Left ventricle myocardium inferior (tissue), 1 donor: ENCODE results near the gene NR1I3. TPM values are rescaled to one million over a fixed set of nuclear protein-coding genes. Genes with fewer than 3 reads are reported as not detected.
"Not testable (repeated sequence)": the region's sequence is repeated elsewhere in the genome, so short reads cannot be mapped to it uniquely, and the experiment has no call there.

ENCODE experiments used
- DNase-seq: peaks from one replicate; pipeline ENCODE4 v3.0.0-alpha.2; 2020
- H3K27ac ChIP-seq: fragments of 200-600 bp; replicated peaks from 2 replicates; pipeline ENCODE4 v1.8.0; 2021
- H3K27me3 ChIP-seq: fragments of 200-600 bp; 2 replicates; pipeline ENCODE4 v1.8.0; 2021; ENCODE audit warnings: low read depth
- H3K36me3 ChIP-seq: fragments of 200-600 bp; 2 replicates; pipeline ENCODE4 v1.8.0; 2021
- H3K4me1 ChIP-seq: fragments of 200-600 bp; 2 replicates; pipeline ENCODE4 v1.8.0; 2021
- H3K4me3 ChIP-seq: fragments of 200-600 bp; 2 replicates; pipeline ENCODE4 v1.8.0; 2021; ENCODE audit warnings: mild to moderate bottlenecking, moderate library complexity
- H3K9me3 ChIP-seq: fragments of 200-600 bp; replicated peaks from 2 replicates; pipeline ENCODE4 v1.8.0; 2021
- CTCF ChIP-seq: fragments of 200-600 bp; IDR thresholded peaks from 2 replicates; pipeline ENCODE4 v1.8.0; 2021; ENCODE audit warnings: antibody characterized with exemption, mild to moderate bottlenecking, borderline replicate concordance
- intact Hi-C: fragments of 100-400 bp; cut with micrococcal nuclease; formaldehyde crosslinking; loops from one replicate; pipeline ENCODE4 v1.11.0; 2022
- total RNA-seq: library from RNA; stranded (reverse); fragmentation: NEBNext Ultra II Directional; extraction: Animal tissue kit (Norgen Biotek cat#: 25700); gene quantifications from one replicate; pipeline ENCODE4 v1.2.1, GENCODE V29; 2021
- donor health status: DM: no; HTN: yes; CAD: no; lungs with severe emphysema.

NR1I3 gene
- total RNA-seq, 1 donor from 2014 or later = not detected

- H3K27ac ChIP-seq, H3K4me3 ChIP-seq, intact Hi-C loops, H3K36me3 ChIP-seq, DNase-seq, H3K4me1 ChIP-seq: not testable (repeated sequence)
- Histone ChIP-seq H3K27me3 (peaks cover 43% of the 10 kb centered on the region), H3K9me3 (peaks cover 33% of the 10 kb centered on the region)
Observed at GRCh38 chr1:161255302-161255701, 17.3 kb upstream of the NR1I3 start.

GRCh38 chr1:161251579-161251978 lies 13.6 kb upstream of the NR1I3 start:
- intact Hi-C loops = no loop called here
- peaks cover 23% of the 10 kb centered on the region for H3K9me3 ChIP-seq

GRCh38 chr1:161250829-161251228 lies 12.8 kb upstream of the NR1I3 start:
- no peaks in the 10 kb centered on the region for H3K4me1 ChIP-seq
- intact Hi-C loops = no loop called here
- TF ChIP-seq CTCF = no peak
- H3K4me3 ChIP-seq = no peak overlapping the region
- H3K27me3 ChIP-seq = no peaks in the 10 kb centered on the region
- H3K36me3 ChIP-seq = no peaks in the 10 kb centered on the region
- no peak for DNase-seq
- peaks cover 16% of the 10 kb centered on the region for H3K9me3 ChIP-seq
- H3K27ac ChIP-seq = no peak overlapping the region

More at GRCh38 chr1:161251579-161251978, 13.6 kb upstream of the NR1I3 start:
- no peak overlapping the region for H3K27ac ChIP-seq
- no peaks in the 10 kb centered on the region for H3K4me1 ChIP-seq
- TF ChIP-seq CTCF = no peak
- no peak for DNase-seq
- H3K36me3 ChIP-seq = no peaks in the 10 kb centered on the region
- no peak overlapping the region for H3K4me3 ChIP-seq
- peaks cover 7% of the 10 kb centered on the region for H3K27me3 ChIP-seq

GRCh38 chr1:161250100-161250499 lies 12.1 kb upstream of the NR1I3 start:
- DNase-seq, H3K4me3 ChIP-seq, H3K27me3 ChIP-seq, intact Hi-C loops, H3K36me3 ChIP-seq, H3K27ac ChIP-seq, H3K4me1 ChIP-seq: not testable (repeated sequence)
- H3K9me3 ChIP-seq = peaks cover 16% of the 10 kb centered on the region

GRCh38 chr1:161244888-161245287 lies 6.9 kb upstream of the NR1I3 start:
- intact Hi-C loops = no loop called here

GRCh38 chr1:161242313-161242712 lies 4.3 kb upstream of the NR1I3 start:
- intact Hi-C loops = no loop called here

More at GRCh38 chr1:161244888-161245287, 6.9 kb upstream of the NR1I3 start:
- Histone ChIP-seq H3K27ac (no peak overlapping the region), H3K36me3 (no peaks in the 10 kb centered on the region), H3K4me3 (no peak overlapping the region), H3K4me1 (no peaks in the 10 kb centered on the region), H3K27me3 (no peaks in the 10 kb centered on the region), H3K9me3 (no peaks in the 10 kb centered on the region)
- no peak for DNase-seq
- no peak for TF ChIP-seq CTCF

More at GRCh38 chr1:161242313-161242712, 4.3 kb upstream of the NR1I3 start:
- Histone ChIP-seq H3K4me3 (no peak overlapping the region), H3K36me3 (no peaks in the 10 kb centered on the region), H3K9me3 (no peaks in the 10 kb centered on the region), H3K4me1 (no peaks in the 10 kb centered on the region), H3K27ac (no peak overlapping the region), H3K27me3 (no peaks in the 10 kb centered on the region)
- no peak for DNase-seq
- TF ChIP-seq CTCF = no peak
